ENCODE measurements around the gene INAFM1.
"Not testable (repeated sequence)": the region's sequence is repeated elsewhere in the genome, so short reads cannot be mapped to it uniquely, and the experiment has no call there.

Gene INAFM1

DNA sequence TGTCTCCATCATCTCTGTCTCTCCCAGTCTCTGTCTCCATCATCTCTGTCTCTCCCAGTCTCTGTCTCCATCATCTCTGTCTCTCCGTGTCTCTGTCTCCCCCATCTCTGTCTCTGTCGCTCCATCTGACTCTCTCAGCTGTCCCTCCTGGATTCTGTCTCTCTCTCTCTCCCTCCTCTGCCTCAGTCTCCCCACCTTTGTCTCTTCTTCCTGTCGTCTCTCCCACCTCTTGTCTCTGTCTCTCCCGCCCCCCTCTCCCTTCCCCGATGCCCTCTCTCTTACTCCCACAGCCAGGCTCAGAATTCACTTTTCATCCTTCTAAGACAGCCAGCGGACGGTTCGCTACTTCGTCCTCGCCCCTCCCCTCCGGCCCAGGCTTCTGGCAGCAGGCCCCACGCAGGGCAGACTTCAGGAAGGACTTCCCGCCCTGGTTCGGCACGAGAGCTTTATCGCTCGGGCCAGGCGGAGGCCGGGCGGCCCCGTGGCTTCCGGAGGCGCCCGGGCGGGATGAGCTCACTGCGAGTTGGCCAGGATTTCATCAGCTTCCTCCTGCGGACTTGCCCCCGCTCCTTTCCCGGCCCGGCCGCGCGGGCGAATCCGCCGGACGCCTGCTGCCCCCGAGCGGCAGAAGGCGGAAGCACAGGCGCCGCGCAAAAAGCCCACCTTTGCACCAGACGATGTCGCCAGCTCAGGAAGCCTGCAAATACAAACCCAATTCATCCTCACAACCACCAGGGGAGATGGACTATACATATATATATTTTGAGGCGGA is 30.7 kb upstream of the INAFM1 start:
- Histone ChIP-seq H3K9me2 (replicated peaks; ENCODE audit: low read depth, low read length) (no peaks in the 10 kb centered on the region), H3K4me2 (ENCODE audit: low read depth, low read length, poor library complexity, severe bottlenecking) (peak overlapping the region; percentile 58), H3K79me2 (ENCODE audit: insufficient read depth, low read length) (no peaks in the 10 kb centered on the region), H3K4me1 (ENCODE audit: insufficient read depth, low read length, poor library complexity, severe bottlenecking) (peaks cover 16% of the 10 kb centered on the region), H3K9ac (ENCODE audit: low read depth, low read length, poor library complexity, severe bottlenecking) (peak overlapping the region; percentile 55), H3K27me3 (ENCODE audit: insufficient read depth, low read length, poor library complexity, severe bottlenecking) (peaks cover 4% of the 10 kb centered on the region), H2AFZ (ENCODE audit: low read length) (peak overlapping the region; percentile 56), H3K9me3 (ENCODE audit: insufficient read depth, low read depth, low read length) (no peaks in the 10 kb centered on the region), H3K36me3 (ENCODE audit: insufficient read depth, low read length) (no peaks in the 10 kb centered on the region), H3F3A (ENCODE audit: low read depth) (peaks cover 4% of the 10 kb centered on the region; the same call in 1 of the 2 replicates), H4K20me1 (ENCODE audit: insufficient read depth, low read length, poor library complexity, severe bottlenecking) (no peaks in the 10 kb centered on the region), H3K4me3 (ENCODE audit: low read length, poor library complexity, severe bottlenecking) (peak overlapping the region; percentile 49)
- no peak for TF ChIP-seq EZH2phosphoT487 (IDR thresholded peaks at IDR 0.05; ENCODE audit: borderline replicate concordance)
- TF ChIP-seq, protein P1, sequence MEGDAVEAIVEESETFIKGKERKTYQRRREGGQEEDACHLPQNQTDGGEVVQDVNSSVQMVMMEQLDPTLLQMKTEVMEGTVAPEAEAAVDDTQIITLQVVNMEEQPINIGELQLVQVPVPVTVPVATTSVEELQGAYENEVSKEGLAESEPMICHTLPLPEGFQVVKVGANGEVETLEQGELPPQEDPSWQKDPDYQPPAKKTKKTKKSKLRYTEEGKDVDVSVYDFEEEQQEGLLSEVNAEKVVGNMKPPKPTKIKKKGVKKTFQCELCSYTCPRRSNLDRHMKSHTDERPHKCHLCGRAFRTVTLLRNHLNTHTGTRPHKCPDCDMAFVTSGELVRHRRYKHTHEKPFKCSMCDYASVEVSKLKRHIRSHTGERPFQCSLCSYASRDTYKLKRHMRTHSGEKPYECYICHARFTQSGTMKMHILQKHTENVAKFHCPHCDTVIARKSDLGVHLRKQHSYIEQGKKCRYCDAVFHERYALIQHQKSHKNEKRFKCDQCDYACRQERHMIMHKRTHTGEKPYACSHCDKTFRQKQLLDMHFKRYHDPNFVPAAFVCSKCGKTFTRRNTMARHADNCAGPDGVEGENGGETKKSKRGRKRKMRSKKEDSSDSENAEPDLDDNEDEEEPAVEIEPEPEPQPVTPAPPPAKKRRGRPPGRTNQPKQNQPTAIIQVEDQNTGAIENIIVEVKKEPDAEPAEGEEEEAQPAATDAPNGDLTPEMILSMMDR (conservative IDR thresholded peaks at IDR 0.05; ENCODE audit: low read length), result peak; percentile 89

- H3F3A ChIP-seq (ENCODE audit: low read depth), result peaks cover 4% of the 10 kb centered on the region; the same call in 1 of the 2 replicates
- no peaks in the 10 kb centered on the region for H4K20me1 ChIP-seq (ENCODE audit: insufficient read depth, low read length, poor library complexity, severe bottlenecking)
- no peak overlapping the region for H3K9ac ChIP-seq (ENCODE audit: low read depth, low read length, poor library complexity, severe bottlenecking)
- no peak overlapping the region for H3K4me3 ChIP-seq (ENCODE audit: low read length, poor library complexity, severe bottlenecking)
- H3K9me2 ChIP-seq (replicated peaks; ENCODE audit: low read depth, low read length), result no peaks in the 10 kb centered on the region
- no peaks in the 10 kb centered on the region for H3K79me2 ChIP-seq (ENCODE audit: insufficient read depth, low read length)
- no peak overlapping the region for H2AFZ ChIP-seq (ENCODE audit: low read length)
- no peak for TF ChIP-seq EZH2phosphoT487 (IDR thresholded peaks at IDR 0.05; ENCODE audit: borderline replicate concordance)
- TF ChIP-seq, protein P1 (conservative IDR thresholded peaks at IDR 0.05; ENCODE audit: low read length), result peak; percentile 95
- H3K27me3 ChIP-seq (ENCODE audit: insufficient read depth, low read length, poor library complexity, severe bottlenecking), result peaks cover 4% of the 10 kb centered on the region
- no peaks in the 10 kb centered on the region for H3K9me3 ChIP-seq (ENCODE audit: insufficient read depth, low read depth, low read length)
- no peak overlapping the region for H3K4me2 ChIP-seq (ENCODE audit: low read depth, low read length, poor library complexity, severe bottlenecking)
- H3K4me1 ChIP-seq (ENCODE audit: insufficient read depth, low read length, poor library complexity, severe bottlenecking), result peaks cover 13% of the 10 kb centered on the region
- H3K36me3 ChIP-seq (ENCODE audit: insufficient read depth, low read length), result no peaks in the 10 kb centered on the region
These were observed 27.2 kb upstream of the INAFM1 start for GRCh38 chr19:47247308-47247990.

GRCh38 chr19:47253016-47253415 is 21.7 kb upstream of the INAFM1 start:
- H3K4me1 ChIP-seq (ENCODE audit: insufficient read depth, low read length, poor library complexity, severe bottlenecking), result peaks cover 14% of the 10 kb centered on the region
- H4K20me1 ChIP-seq (ENCODE audit: insufficient read depth, low read length, poor library complexity, severe bottlenecking); H3K36me3 ChIP-seq (ENCODE audit: insufficient read depth, low read length); H3K4me2 ChIP-seq (ENCODE audit: low read depth, low read length, poor library complexity, severe bottlenecking); H3K79me2 ChIP-seq (ENCODE audit: insufficient read depth, low read length); H3K9me3 ChIP-seq (ENCODE audit: insufficient read depth, low read depth, low read length); H2AFZ ChIP-seq (ENCODE audit: low read length); H3K27me3 ChIP-seq (ENCODE audit: insufficient read depth, low read length, poor library complexity, severe bottlenecking); H3K9me2 ChIP-seq (replicated peaks; ENCODE audit: low read depth, low read length); H3K9ac ChIP-seq (ENCODE audit: low read depth, low read length, poor library complexity, severe bottlenecking); H3F3A ChIP-seq (ENCODE audit: low read depth); H3K4me3 ChIP-seq (ENCODE audit: low read length, poor library complexity, severe bottlenecking): not testable (repeated sequence)

All from Loucy (cell line).